ENCODE measurements around the gene PDPK1.
"Not testable (repeated sequence)": the region's sequence is repeated elsewhere in the genome, so short reads cannot be mapped to it uniquely, and the experiment has no call there.

PDPK1 gene

DNA sequence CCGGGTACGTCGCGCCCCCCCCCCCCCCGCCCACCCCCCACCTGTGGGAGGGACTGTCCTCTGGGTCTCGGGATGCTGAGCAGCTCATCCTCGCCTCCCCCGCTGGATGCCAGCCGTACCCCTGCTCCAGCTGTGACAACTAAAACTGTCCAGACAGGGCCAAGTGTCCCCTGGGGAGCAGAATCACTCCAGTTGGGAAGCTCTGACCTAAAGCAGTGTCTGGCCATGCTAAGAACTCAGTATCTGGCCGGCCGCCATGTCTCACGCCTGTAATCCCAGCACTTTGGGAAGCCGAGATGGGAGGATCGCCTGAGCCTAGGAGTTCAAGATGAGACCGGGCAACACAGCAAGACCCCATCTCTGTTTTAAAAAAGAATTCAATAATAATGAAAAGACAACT lies 83.0 kb downstream of the PDPK1 start:
- FAIRE-seq, result not testable (repeated sequence)

DNA sequence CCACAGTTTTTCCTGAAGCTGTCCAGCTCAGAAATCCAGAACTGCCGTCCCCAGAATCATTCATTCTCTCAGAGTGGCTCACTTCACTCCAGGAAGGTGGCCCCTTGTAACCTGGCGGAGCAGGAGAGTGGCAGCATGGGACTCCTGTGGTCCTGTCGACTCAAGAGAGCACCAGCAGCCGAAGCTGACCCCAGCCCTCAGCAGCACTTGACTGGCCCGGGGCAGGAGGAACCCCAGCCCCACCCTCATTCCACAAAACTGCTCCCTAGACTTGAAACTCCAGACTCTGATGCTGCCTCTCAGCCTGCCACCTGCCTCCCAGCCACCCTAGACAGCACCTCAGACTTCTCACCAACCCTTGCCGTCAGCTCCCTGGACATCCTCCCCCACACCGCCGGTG lies 83.6 kb downstream of the PDPK1 start:
- not testable (repeated sequence) for FAIRE-seq

DNA sequence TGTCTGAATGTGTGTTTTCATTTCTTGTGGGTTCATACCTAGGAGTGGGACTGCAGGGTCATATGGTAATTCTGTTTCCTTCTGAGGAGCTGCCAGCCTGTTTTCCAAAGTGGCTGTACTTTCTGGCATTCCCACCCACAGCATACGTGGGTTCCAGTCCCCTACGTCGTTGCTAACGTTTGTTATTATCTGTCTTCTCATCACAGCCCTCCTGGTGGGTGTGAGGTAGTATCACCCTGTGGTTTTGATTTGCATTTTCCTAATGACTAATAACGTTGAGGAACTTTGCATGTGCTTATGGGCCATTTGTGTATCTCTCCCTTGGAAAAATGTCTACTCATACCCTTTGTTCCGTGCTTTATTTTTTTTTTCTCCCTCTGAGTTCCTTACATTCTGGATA lies 89.3 kb downstream of the PDPK1 start:
- FAIRE-seq, result not testable (repeated sequence)

DNA sequence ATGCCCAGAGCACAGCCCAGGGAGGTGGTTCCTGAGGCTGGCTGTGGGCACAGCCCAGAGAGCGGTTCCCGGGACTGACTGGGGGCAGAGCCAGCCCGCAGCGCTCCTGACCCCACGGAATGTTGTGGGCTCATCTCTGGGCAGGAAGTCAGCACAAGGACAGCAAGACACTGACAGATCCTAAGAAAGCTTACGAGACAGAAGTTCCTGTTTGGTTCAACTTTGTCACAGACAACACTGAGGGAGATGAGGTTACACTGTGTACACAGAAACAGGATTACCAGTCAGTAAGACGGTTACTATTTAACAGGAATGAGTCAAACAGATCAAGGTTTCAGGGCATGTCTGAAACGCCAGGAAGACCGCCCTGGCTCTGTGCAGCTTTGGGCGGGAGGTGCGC lies 93.4 kb downstream of the PDPK1 start:
- not testable (repeated sequence) for FAIRE-seq

DNA sequence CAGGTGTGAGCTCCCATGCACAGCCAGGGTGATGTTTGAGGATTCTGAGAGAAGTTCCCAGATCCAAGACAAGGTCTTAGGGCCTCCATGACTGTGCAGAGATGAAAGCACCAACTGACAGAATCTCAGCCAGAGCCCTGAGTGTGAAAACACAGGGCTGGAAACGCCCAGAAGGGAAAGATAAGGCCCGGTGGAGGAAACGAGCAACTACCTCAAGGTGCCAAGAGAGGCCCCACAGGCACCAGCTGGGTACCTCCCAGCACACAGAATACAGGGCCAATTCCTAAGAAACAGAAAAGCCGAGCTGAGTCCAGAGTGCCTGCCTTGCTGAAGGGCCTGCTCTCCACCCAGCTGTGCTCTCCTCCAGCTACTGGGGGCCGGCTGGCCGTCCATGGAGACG lies 94.5 kb downstream of the PDPK1 start:
- not testable (repeated sequence) for FAIRE-seq

DNA sequence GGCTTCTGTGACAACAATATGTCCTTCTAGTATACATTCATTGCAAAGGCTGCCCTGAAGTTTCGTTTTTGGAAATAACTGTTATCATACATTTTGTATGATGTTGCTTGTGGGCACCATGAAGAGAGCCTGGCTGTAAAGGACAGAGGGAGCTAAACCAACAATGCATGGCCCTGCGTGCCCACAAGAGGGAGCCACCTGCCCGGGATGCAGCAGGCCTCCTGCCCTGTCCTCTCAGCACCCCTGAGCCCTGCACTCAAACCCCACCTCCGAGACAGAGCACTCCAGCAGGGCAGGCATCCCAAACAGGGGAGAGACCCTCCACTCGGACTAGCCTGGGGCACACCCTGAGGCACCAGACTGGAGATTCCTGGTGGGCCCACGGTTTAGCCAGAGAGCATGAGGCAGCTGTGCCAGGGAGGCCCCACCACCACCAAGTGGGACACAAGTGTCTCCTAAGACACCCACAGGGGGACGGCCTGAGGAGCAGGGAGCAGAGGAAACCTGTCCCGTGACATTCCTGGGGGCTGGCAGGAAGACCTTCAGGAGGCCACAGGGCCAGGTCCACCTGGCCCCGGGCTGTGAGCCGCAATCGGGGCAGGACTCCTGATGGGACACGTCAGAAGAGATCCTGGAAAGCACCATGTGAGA lies 101.4 kb downstream of the PDPK1 start:
- peak; percentile 21 for FAIRE-seq

DNA sequence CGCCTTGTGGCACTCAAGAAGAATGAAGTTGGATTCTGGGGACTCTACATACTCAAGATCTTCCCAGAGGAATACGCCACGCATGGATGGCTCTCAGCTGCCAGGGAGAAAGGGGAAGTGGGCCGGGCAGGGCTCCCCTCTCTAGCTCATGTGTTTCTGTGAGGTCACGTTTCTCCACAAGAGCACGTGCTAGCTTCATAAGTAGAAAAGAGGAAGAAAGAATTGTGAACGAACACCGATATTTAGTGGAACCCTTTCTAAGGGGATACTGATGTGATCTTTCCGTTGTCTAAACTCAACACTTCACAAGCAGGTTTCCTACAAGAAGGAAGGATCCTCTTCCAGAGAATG lies 101.9 kb downstream of the PDPK1 start:
- not testable (repeated sequence) for FAIRE-seq

DNA sequence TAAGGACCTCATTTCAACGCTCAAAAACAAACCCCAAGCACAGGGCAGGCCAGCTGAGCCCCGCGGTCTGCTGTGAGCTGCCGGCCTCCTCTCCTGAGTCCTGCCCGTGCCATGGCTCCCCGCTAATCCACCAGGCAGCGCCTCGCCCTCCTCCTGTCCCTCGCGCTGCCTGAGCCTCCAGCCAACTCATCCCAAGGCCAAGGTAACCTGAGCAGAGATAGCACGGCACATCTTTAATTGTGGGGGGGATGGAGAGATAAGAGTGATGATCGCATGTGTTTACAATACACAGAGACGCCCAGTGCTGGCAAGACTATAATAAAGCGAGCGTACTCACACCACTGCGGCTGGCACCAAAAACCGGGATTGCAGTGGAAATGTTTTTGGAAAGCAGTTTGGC lies 104.7 kb downstream of the PDPK1 start:
- FAIRE-seq, result not testable (repeated sequence)

DNA sequence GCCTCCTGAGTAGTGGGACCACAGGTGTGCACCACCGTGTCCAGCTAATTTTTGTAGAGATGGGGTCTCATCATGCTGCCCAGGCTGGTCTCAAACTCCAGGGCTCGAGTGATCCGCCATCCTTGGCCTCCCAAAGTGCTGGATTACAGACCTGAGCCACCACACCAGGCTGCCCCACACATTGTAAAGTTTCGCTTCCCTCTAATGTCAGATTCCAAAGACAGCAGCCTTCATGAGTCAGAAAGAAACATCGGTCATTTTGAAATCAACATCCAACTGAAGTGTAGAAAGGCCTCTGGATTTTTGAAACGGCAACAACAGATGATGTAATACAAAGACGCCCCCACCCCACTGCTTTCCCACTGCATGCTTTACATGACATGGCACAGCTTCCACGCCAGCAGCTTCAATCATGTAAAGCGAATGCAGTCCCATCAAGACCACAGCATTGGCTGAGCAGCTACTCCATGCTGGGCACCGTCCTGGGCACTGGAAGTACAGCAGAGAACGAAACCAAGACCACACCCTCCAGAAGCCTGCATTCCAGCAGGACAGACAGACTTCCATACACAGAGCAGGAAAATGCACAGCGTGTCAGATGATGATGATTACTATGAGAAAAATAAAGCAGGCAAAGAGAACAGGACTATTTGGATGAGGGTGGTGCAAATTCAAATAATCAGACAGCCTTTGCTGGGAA lies 107.1 kb downstream of the PDPK1 start:
- FAIRE-seq, result not testable (repeated sequence)

DNA sequence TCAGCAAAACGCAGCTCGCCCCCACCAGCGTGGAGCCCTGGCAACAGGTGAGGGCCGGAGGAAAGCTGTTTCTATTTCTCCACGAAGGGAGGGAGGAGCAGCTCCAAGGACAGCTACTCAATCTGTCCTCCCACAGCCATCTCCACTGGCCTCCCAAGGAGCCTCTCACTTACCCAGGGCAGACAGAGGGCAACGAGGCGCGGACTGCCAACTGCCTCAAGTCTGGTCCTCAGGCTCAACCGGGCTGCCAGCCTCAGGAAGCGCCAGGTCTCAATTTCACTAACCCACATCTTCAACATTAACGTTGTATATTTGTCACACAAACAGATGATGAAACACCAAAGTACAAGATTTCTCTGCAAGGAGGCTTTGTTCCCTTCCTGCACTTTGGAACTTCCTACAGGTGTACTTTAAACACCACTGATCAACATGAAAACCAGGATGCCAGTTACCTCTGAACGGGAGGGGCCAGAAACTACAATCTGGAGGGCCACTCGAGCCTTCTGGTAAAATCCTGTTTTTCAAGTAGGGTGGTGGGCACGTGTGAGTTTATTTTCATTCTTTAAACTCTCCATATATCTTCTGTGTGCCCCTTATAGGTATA lies 113.5 kb downstream of the PDPK1 start:
- FAIRE-seq, result not testable (repeated sequence)

Measured in G401.6 (cell line).